Skeletal muscle satellite cell (primary cell): ENCODE data around the gene CERT1.
"Not testable (repeated sequence)": the region's sequence is repeated elsewhere in the genome, so short reads cannot be mapped to it uniquely, and the experiment has no call there.

Experiments used
- H3K27me3 ChIP-seq: 2 replicates; pipeline ENCODE4 v1.7.0; 2013; ENCODE audit warnings: low read length; ENCODE audit not compliant: control insufficient read depth, insufficient read depth
- H3K36me3 ChIP-seq: 2 replicates; pipeline ENCODE4 v1.7.0; 2013; ENCODE audit warnings: mild to moderate bottlenecking, control low read depth, low read length; ENCODE audit not compliant: insufficient read depth
- H3K4me1 ChIP-seq: 2 replicates; pipeline ENCODE4 v1.7.0; 2013; ENCODE audit warnings: low read length; ENCODE audit not compliant: control insufficient read depth, insufficient read depth
- H3K4me2 ChIP-seq: 2 replicates; pipeline ENCODE4 v1.7.0; 2013; ENCODE audit warnings: mild to moderate bottlenecking, low read length
- H3K4me3 ChIP-seq: 2 replicates; pipeline ENCODE4 v1.7.0; 2013; ENCODE audit warnings: low read length
- H3K9ac ChIP-seq: 2 replicates; pipeline ENCODE4 v1.7.0; 2013; ENCODE audit warnings: mild to moderate bottlenecking, low read depth, low read length, moderate library complexity
- H3K9me3 ChIP-seq: replicated peaks from 2 replicates; pipeline ENCODE4 v1.7.0; 2013; ENCODE audit warnings: mild to moderate bottlenecking, control low read depth, low read length

The CERT1 gene

DNA sequence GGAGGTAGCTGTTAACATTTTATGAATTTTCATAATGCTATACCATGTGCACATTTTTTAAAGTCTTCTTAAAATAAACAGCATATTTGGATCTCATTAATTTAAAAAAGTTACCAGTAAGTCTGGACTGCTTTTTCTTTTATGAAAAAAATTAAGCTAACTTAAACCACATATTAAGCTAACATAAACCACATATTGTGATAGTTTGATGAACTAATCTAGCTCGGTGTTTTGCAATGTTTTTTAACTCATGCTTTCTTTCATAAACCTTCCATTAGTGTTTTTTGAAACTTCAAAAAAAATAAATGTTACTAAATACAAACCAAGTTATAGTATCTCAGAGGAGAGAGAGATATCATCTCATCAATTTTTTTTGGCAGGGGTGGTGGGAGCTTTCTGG lies 26.8 kb upstream of the CERT1 start:
- Histone ChIP-seq H3K9me3 (no peaks in the 10 kb centered on the region), H3K27me3 (no peaks in the 10 kb centered on the region), H3K4me3 (no peak overlapping the region), H3K4me1 (no peaks in the 10 kb centered on the region), H3K4me2 (no peak overlapping the region), H3K36me3 (peaks cover 6% of the 10 kb centered on the region), H3K9ac (no peak overlapping the region)

DNA sequence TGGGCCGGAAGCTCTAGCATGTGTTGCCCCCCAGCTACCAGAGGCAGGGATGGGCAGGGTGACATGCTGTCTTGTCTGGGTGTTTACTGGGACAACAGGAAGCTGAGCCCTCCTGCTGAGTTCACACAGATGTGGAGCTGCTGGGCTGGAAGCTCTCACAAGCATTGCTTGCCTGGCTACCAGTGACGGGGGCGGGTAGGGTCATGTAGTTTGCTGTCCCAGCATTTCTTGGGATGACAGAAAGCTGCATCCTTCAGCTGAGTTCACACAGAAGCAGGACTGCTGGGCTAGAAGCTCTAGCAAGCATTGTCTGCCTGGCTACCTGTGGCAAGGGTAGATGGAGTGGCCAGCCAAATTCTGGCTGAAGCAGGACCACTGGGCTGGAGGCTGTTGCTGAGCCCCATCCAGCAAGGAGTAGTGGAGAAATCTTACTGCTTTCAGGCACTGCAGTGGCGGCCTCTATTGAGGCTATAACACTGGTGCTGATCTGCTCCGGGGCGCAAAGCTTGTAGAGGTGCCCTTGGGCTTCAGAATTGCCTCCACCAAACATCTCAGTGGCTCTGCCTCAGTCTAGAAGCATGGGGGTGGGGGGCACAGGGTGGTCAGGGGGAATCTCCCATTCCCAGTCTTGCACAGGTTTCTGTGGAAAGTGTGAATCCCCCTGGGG lies 25.4 kb upstream of the CERT1 start:
- Histone ChIP-seq H3K4me1 (no peaks in the 10 kb centered on the region), H3K27me3 (no peaks in the 10 kb centered on the region), H3K9me3 (no peaks in the 10 kb centered on the region), H3K4me2 (no peak overlapping the region), H3K4me3 (no peak overlapping the region), H3K9ac (no peak overlapping the region), H3K36me3 (peaks cover 6% of the 10 kb centered on the region)

DNA sequence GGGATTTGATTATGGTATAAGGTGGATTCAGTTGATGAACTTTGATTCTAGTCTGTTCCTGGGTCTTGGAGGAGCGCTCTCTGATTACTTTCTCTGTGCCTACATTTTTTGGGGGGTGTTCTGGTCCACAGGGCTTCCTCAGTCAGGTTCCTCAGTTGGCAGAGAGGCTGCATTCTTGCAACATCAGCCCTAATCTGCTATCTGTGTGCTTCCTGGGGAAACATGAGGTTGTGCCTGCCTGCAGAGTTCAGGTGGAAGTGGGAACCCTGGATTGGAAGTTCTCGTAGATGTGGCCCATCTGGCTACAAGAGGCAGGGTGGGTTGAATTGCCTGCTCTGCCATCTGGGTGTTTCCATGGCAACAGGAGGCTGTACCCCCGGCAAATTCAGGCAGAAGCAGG lies 24.7 kb upstream of the CERT1 start:
- H3K4me1 ChIP-seq = no peaks in the 10 kb centered on the region
- H3K4me3 ChIP-seq = no peak overlapping the region
- H3K9ac ChIP-seq = no peak overlapping the region
- H3K36me3 ChIP-seq = peaks cover 6% of the 10 kb centered on the region
- H3K9me3 ChIP-seq = no peaks in the 10 kb centered on the region
- H3K4me2 ChIP-seq = no peak overlapping the region
- H3K27me3 ChIP-seq = no peaks in the 10 kb centered on the region

DNA sequence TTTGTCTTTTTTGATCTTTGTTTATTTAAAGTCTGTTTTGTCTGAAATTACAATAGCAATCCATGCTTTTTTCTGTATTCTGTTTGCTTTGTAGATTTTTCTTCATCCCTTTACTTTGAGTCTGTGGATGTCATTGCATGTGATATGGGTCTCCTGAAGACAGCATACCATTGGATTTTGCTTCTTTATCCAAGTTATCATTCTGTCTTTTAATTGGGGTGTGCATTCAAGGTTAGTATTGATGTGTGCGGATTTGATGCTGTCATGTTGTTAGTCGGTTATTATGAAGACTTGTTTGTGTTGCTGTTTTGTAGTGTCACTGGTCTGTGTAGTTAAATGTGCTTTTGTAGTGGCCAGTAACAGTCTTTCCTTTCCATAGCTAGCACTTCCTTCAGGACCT lies 23.3 kb upstream of the CERT1 start:
- H3K4me1 ChIP-seq = no peaks in the 10 kb centered on the region
- no peak overlapping the region for H3K4me3 ChIP-seq
- H3K4me2 ChIP-seq = no peak overlapping the region
- peaks cover 6% of the 10 kb centered on the region for H3K36me3 ChIP-seq
- no peaks in the 10 kb centered on the region for H3K27me3 ChIP-seq
- H3K9me3 ChIP-seq = no peaks in the 10 kb centered on the region
- H3K9ac ChIP-seq = no peak overlapping the region

DNA sequence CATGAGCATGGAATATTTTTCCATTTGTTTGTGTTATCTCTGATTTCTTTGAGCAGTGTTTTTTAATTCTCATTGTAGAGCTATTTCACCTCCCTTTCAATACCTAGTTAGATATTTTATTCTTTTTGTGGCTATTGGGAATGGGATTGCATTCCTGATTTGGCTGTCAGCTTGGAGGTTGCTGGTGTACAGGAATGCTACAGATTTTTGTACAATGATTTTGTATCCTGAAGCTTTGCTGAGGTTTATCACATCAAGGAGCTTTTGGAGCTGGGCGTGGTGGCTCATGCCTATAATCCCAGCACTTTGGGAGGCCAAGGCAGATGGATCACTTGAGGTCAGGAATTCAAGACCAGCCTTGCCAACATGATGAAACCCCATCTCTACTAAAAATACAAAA lies 22.3 kb upstream of the CERT1 start:
- H3K9me3 ChIP-seq, H3K4me1 ChIP-seq, H3K27me3 ChIP-seq, H3K4me2 ChIP-seq, H3K4me3 ChIP-seq, H3K36me3 ChIP-seq, H3K9ac ChIP-seq: not testable (repeated sequence)

DNA sequence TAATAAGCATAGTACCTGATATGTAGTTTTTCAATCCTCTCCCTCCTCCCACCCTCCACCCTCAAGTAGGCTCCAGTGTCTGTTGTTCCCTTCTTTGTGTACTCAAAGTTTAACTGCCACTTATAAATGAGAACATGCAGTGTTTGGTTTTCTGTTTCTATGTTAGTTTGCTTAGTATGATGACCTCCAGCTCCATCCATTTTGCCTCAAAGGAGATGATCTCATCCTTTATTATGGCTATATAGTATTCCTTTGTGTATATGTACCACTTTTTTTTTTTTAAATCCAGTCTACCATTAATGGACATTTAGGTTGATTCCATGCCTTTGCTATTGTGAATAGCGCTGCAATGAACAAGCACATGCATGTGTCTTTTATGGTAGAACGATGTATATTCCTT lies 20.8 kb upstream of the CERT1 start:
- Histone ChIP-seq H3K9ac (no peak overlapping the region), H3K4me2 (no peak overlapping the region), H3K27me3 (no peaks in the 10 kb centered on the region), H3K4me3 (no peak overlapping the region), H3K4me1 (no peaks in the 10 kb centered on the region), H3K36me3 (peaks cover 6% of the 10 kb centered on the region), H3K9me3 (no peaks in the 10 kb centered on the region)

DNA sequence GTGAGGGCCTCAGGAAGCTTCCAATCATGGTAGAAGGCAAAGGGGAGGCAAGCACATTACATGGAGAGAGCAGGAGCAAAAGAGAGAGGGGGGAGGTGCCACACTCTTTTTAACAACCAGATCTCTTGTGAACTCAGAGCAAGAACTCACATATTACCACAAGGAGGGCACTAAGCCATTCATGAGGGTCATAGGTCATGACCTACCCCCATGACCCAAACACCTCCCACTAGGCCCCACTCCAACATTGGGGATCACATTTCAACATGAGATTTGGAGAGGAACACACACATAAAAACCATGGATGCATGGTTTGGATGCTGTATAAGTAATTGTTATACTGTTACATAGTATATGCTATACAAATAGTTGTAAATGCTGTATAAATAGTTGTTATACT lies 17.8 kb upstream of the CERT1 start:
- H3K4me3 ChIP-seq = no peak overlapping the region
- no peak overlapping the region for H3K9ac ChIP-seq
- H3K4me2 ChIP-seq = no peak overlapping the region
- no peaks in the 10 kb centered on the region for H3K9me3 ChIP-seq
- H3K4me1 ChIP-seq = no peaks in the 10 kb centered on the region
- H3K36me3 ChIP-seq = no peaks in the 10 kb centered on the region
- no peaks in the 10 kb centered on the region for H3K27me3 ChIP-seq

DNA sequence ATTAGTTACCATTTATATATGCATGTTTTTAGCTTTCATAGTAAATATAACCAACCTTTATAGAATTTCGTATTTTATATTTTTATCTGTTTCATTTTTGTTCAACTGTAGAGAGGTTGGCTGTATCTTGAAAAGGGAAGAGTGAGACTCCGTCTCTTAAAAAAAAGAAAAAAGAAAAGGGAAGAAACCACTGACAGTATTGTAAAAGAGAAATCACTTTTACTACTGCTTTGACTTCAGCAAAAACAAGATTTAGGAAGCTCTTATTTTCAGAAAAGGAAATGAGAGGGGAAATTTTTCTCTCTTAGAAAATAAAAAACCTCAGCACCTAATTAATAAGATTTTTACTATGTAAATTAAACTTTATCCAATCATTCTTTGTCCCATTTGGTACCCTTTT lies 14.6 kb upstream of the CERT1 start:
- no peak overlapping the region for H3K9ac ChIP-seq
- H3K27me3 ChIP-seq = no peaks in the 10 kb centered on the region
- H3K4me3 ChIP-seq = no peak overlapping the region
- no peak overlapping the region for H3K4me2 ChIP-seq
- H3K9me3 ChIP-seq = peaks cover 6% of the 10 kb centered on the region
- no peaks in the 10 kb centered on the region for H3K36me3 ChIP-seq
- peaks cover 14% of the 10 kb centered on the region for H3K4me1 ChIP-seq

DNA sequence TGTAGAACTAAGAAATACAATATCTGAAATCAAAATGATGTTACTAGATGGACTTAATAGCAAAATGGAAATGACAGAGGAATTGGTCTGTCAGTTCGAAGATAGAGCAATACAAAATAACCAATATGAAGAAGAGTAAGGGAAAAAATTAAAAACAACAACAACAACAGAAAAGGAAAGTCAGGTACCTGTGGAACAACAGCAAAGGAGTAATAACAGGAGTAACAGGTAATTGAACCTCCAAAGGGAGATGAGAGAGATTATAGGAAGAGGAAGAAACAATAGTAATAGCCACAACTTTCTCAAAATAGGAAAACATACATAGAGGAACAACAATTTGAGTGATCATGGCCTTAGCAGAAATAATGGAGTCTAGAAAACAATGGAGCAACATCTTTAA lies 13.9 kb upstream of the CERT1 start:
- Histone ChIP-seq H3K4me1 (peaks cover 14% of the 10 kb centered on the region), H3K4me3 (no peak overlapping the region), H3K9ac (no peak overlapping the region)

DNA sequence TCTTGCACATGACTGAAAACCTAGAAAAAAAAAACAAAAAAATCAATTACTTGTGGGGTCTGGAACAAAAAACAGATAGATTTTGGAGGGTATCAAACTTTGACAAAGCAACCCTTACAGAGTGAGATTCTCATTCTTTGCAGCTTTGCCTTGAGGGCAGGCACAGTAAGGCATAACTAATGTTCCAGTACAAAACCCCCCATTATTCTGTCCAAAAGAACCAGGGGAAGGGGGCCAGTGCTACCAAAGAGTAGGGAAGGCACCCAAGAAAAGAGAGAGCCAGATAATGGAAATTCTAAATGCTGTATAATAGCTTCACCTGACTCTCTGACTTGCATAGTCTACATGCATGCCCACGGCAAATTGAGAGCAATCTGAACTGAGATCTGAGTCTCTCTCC lies 13.2 kb upstream of the CERT1 start:
- Histone ChIP-seq H3K36me3 (no peaks in the 10 kb centered on the region), H3K4me2 (no peak overlapping the region), H3K4me1 (peaks cover 14% of the 10 kb centered on the region), H3K4me3 (no peak overlapping the region), H3K27me3 (no peaks in the 10 kb centered on the region), H3K9ac (no peak overlapping the region), H3K9me3 (peaks cover 11% of the 10 kb centered on the region)

More for the DNA sequence above, 13.9 kb upstream of the CERT1 start:
- H3K9me3 ChIP-seq = peaks cover 11% of the 10 kb centered on the region
- H3K4me2 ChIP-seq = no peak overlapping the region
- H3K36me3 ChIP-seq = no peaks in the 10 kb centered on the region
- H3K27me3 ChIP-seq = no peaks in the 10 kb centered on the region

DNA sequence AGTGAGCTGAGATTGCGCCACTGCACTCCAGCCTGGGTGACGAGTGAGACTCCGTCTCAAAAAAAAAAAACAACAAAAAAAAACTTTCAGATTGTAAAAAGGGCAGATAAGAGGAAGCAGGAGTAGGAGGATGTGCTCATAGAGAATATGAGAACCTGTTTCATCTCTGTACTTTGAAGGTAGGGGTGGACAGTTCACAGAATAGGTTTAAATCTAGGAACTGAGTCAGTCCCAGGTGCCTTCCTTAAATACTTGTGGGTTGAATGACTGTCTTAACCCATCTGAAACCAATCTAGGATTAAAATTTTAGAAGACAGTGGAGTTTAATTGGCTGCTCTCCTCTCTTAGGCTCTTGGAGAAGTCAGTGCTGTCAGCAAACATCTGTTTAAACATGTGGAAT lies 12.6 kb upstream of the CERT1 start:
- Histone ChIP-seq H3K9ac (no peak overlapping the region), H3K4me1 (peaks cover 14% of the 10 kb centered on the region)

DNA sequence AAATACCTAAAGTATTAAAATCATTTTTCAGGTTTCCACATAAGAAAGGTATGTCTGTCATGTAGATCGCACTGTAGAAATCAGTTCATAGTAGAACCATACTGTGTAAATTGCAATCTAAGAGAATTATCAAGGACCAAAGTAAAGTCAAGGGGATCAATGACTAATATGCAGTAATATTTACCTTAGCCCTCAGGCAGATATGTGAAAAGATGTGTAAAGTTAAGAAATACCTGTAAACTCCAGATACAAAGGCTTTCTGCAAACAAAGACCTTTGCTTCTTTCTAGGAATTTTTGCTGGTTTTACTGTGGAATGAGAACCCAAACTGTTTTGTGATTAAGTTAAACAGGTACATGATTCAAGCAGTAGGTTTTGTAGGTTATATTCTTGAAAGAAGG lies 11.8 kb upstream of the CERT1 start:
- Histone ChIP-seq H3K27me3 (no peaks in the 10 kb centered on the region), H3K4me2 (no peak overlapping the region), H3K36me3 (no peaks in the 10 kb centered on the region), H3K9ac (no peak overlapping the region), H3K9me3 (peaks cover 11% of the 10 kb centered on the region), H3K4me1 (peaks cover 14% of the 10 kb centered on the region), H3K4me3 (no peak overlapping the region)

More for the DNA sequence above, 12.6 kb upstream of the CERT1 start:
- Histone ChIP-seq H3K36me3 (no peaks in the 10 kb centered on the region), H3K4me3 (no peak overlapping the region), H3K4me2 (no peak overlapping the region), H3K9me3 (peaks cover 11% of the 10 kb centered on the region), H3K27me3 (no peaks in the 10 kb centered on the region)
